ENCODE measurements around the gene GTPBP4.

GTPBP4 gene

GRCh38 chr10:966466-967235 is 21.6 kb upstream of the GTPBP4 start:
- no peak for DNase-seq (ENCODE audit: low read depth)

GRCh38 chr10:968546-969199 is 19.6 kb upstream of the GTPBP4 start:
- no peak for DNase-seq (ENCODE audit: low read depth)

- DNase-seq (ENCODE audit: low read depth), result no peak
Observed at GRCh38 chr10:969473-970150, 18.6 kb upstream of the GTPBP4 start.

- DNase-seq (ENCODE audit: low read depth), result no peak
Observed at GRCh38 chr10:970311-971149, 17.7 kb upstream of the GTPBP4 start.

GRCh38 chr10:971150-971542 is 17.1 kb upstream of the GTPBP4 start:
- DNase-seq (ENCODE audit: low read depth), result no peak

GRCh38 chr10:971613-972012 is 16.6 kb upstream of the GTPBP4 start:
- DNase-seq (ENCODE audit: low read depth), result no peak

- DNase-seq (ENCODE audit: low read depth), result no peak
Observed at GRCh38 chr10:972763-973162, 15.5 kb upstream of the GTPBP4 start.

- DNase-seq (ENCODE audit: low read depth), result no peak
Observed at GRCh38 chr10:974038-974784, 14.0 kb upstream of the GTPBP4 start.

- no peak for DNase-seq (ENCODE audit: low read depth)
Observed at GRCh38 chr10:974785-975074, 13.5 kb upstream of the GTPBP4 start.

GRCh38 chr10:976316-976715 is 11.9 kb upstream of the GTPBP4 start:
- no peak for DNase-seq (ENCODE audit: low read depth)

- no peak for DNase-seq (ENCODE audit: low read depth)
Observed at GRCh38 chr10:978826-979421, 9.3 kb upstream of the GTPBP4 start.

- DNase-seq (ENCODE audit: low read depth), result no peak
Observed at GRCh38 chr10:980468-981093, 7.7 kb upstream of the GTPBP4 start.

- no peak for DNase-seq (ENCODE audit: low read depth)
Observed at GRCh38 chr10:983401-983800, 4.8 kb upstream of the GTPBP4 start.

- DNase-seq (ENCODE audit: low read depth), result no peak
Observed at GRCh38 chr10:983971-984655, 4.1 kb upstream of the GTPBP4 start.

- no peak for DNase-seq (ENCODE audit: low read depth)
Observed at GRCh38 chr10:985361-985760, 2.9 kb upstream of the GTPBP4 start.

- DNase-seq (ENCODE audit: low read depth), result no peak
Observed at GRCh38 chr10:986137-986825, 2.0 kb upstream of the GTPBP4 start.

- no peak for DNase-seq (ENCODE audit: low read depth)
Observed at GRCh38 chr10:986881-987619, 1.2 kb upstream of the GTPBP4 start.

GRCh38 chr10:987620-987869 is 689 bp upstream of the GTPBP4 start:
- DNase-seq (ENCODE audit: low read depth), result no peak

All from stimulated activated CD8-positive, alpha-beta memory T cell treated with anti-CD3 and anti-CD28 coated beads, Interleukin-12 subunit alpha, Interleukin-12 subunit beta, amount 100 ng/mL, for 4 hours (primary cell).